Ascending aorta (tissue), 2 donors: ENCODE data around the gene TBC1D14. TPM values are rescaled to one million over a fixed set of nuclear protein-coding genes. Genes with fewer than 3 reads are reported as not detected.

Source experiments
- DNase-seq, 2 donors: peaks; one replicate each; pipeline ENCODE4 v3.0.0-alpha.2; 2019; ENCODE audit warnings: low spot score in 2 of 2
- H3K27ac ChIP-seq, 2 donors: fragments of 200-600 bp; sonication (generic); one replicate each; pipeline ENCODE4 v1.5.1; 2016 to 2017; ENCODE audit warnings: mild to moderate bottlenecking in 1 of 2
- H3K27me3 ChIP-seq: fragments of 200-600 bp; sonication (generic); one replicate; pipeline ENCODE4 v1.5.1; 2017
- H3K36me3 ChIP-seq, 2 donors: fragments of 200-600 bp; sonication (generic); one replicate each; pipeline ENCODE4 v1.5.1; 2016
- H3K4me1 ChIP-seq, 2 donors: fragments of 200-600 bp; sonication (generic); one replicate each; pipeline ENCODE4 v1.5.1; 2016 to 2017; ENCODE audit warnings: mild to moderate bottlenecking in 1 of 2
- H3K4me3 ChIP-seq, 2 donors: fragments of 200-600 bp; sonication (generic); one replicate each; pipeline ENCODE4 v1.5.1; 2016 to 2017; ENCODE audit warnings: mild to moderate bottlenecking in 1 of 2
- H3K9me3 ChIP-seq, 2 donors: fragments of 200-600 bp; sonication (generic); one replicate each; pipeline ENCODE4 v1.5.1; 2016
- intact Hi-C: fragments of 100-400 bp; cut with DNase I; formaldehyde crosslinking; loops from one replicate; pipeline ENCODE4 v1.15.1; 2023
- total RNA-seq: library from RNA; depleted of rRNA; stranded (reverse); fragments of >200 nt; gene quantifications from one replicate; pipeline ENCODE4 v1.1.0, GENCODE V29; 2016
- TF ChIP-seq, protein P1 (sequence below), 3 experiments: fragments of 200-600 bp in 2 of 3; fragments of 450-650 bp in 1 of 3; sonication (generic) in 2 of 3; IDR thresholded peaks; one replicate each; pipeline ENCODE4 v1.5.1; 2016 to 2019; ENCODE audit warnings: antibody characterized with exemption in 3 of 3, mild to moderate bottlenecking in 1 of 3, moderate library complexity in 1 of 3

TBC1D14 gene
- total RNA-seq, 1 donor from 2014 or later: 26.4 TPM

DNA sequence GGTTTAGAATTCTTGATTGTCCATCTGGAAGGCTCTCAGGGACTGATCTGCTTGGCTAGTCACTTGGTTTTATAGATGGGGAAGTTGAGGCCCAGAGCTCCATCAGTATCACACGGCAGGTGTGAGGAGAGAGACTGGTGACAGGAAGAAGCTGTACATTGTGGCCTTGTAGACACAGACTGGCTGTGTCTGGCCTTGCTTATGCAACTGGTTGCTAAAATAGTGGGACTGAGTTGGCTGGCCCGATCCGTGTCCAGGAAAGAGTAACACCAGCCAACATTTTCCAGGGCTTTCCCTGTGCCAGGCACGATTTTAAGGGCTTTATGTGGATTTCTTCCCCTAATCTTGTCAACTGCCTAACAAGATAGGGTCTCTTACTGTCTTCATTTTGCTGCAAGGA, 2.8 kb downstream of the TBC1D14 start:
- no peak for DNase-seq

GRCh38 chr4:6913350-6913905, 3.8 kb downstream of the TBC1D14 start:
- Histone ChIP-seq H3K4me3 (no peak overlapping the region), H3K27me3 (no peaks in the 10 kb centered on the region), H3K27ac (no peak overlapping the region), H3K4me1 (peaks cover 0 to 27% of the 10 kb centered on the region in 2 donors), H3K36me3 (no peaks in the 10 kb centered on the region), H3K9me3 (no peaks in the 10 kb centered on the region)
- no peak for DNase-seq
- TF ChIP-seq, protein P1, sequence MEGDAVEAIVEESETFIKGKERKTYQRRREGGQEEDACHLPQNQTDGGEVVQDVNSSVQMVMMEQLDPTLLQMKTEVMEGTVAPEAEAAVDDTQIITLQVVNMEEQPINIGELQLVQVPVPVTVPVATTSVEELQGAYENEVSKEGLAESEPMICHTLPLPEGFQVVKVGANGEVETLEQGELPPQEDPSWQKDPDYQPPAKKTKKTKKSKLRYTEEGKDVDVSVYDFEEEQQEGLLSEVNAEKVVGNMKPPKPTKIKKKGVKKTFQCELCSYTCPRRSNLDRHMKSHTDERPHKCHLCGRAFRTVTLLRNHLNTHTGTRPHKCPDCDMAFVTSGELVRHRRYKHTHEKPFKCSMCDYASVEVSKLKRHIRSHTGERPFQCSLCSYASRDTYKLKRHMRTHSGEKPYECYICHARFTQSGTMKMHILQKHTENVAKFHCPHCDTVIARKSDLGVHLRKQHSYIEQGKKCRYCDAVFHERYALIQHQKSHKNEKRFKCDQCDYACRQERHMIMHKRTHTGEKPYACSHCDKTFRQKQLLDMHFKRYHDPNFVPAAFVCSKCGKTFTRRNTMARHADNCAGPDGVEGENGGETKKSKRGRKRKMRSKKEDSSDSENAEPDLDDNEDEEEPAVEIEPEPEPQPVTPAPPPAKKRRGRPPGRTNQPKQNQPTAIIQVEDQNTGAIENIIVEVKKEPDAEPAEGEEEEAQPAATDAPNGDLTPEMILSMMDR (IDR thresholded peaks at IDR 0.05): no peak
- intact Hi-C loops: no loop called here

More for the DNA sequence above, 2.8 kb downstream of the TBC1D14 start:
- Histone ChIP-seq H3K27ac (no peak overlapping the region), H3K36me3 (no peaks in the 10 kb centered on the region), H3K27me3 (no peaks in the 10 kb centered on the region), H3K9me3 (no peaks in the 10 kb centered on the region), H3K4me1 (peaks cover 0 to 33% of the 10 kb centered on the region in 2 donors), H3K4me3 (no peak overlapping the region)
- intact Hi-C loops: no loop called here
- TF ChIP-seq, protein P1 (IDR thresholded peaks at IDR 0.05): no peak

DNA sequence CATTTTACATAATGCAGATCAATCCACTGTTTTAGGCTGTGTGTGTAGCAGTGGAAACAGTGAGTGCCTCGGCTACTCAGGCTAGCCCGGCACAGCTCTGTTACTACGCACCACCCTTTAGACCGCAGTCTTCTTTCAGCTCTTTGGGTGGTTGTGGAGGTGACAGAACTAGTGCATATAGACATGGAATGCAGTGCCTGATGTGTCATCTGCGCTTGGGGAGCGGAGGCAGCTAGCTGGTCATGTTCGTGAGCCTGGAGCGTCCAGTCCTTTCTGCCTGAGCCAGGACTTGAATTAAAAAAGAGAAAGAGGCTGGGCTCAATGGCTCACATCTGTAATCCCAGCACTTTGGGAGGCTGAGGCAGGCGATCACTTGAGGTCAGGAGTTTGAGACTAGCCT, 4.8 kb downstream of the TBC1D14 start:
- no peak overlapping the region for H3K4me3 ChIP-seq
- DNase-seq: no peak
- no peaks in the 10 kb centered on the region for H3K36me3 ChIP-seq
- H3K27ac ChIP-seq: no peak overlapping the region
- H3K27me3 ChIP-seq: no peaks in the 10 kb centered on the region
- H3K4me1 ChIP-seq: peaks cover 0 to 23% of the 10 kb centered on the region in 2 donors
- TF ChIP-seq, protein P1 (IDR thresholded peaks at IDR 0.05): no peak
- no peaks in the 10 kb centered on the region for H3K9me3 ChIP-seq
- intact Hi-C loops: no loop called here

DNA sequence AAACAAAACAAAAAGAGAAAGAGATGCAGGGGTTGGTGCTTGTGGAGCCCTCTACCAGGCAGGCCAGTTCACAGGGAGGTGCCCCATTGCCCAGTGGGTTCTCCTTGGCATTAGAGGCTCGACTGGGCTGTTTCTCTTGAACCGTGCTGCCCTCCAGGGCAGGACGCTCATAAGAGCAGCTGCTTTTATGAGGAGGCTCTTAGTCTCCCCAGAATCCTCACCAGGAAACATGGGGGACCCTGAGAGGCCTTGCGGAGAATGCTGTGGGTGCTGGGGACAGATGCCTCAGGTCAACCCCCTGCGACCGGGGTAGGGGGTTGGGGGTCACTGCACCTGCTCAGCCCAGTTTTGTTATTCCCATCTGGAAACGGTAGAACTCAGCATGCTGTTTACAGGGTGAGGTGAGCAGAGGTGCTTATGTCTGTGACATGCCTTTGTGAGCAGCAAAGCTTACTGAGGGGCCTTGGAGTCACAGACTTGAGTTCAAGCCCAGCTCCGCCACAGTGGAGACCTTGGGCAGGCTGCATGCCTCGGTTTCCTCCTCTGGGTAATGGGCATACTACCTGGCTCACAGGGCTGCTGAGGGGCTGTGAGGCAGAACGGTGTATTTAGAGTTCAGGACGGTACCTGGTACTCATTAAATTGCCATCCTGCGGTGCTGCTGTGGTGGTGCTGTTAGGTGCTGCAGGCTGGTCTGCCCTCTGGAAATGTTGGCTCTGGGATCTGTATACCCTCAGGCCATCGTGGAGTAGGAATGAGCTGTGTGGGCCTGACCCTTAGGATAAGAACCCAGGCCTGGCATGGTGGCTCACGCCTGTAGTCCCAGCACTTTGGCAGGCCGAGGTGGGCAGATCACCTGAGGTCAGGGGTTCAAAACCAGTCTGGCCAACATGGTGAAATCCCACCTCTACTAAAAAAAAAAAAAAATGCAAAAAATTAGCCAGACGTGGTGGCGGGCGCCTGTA, 5.7 kb downstream of the TBC1D14 start:
- TF ChIP-seq, protein P1 (IDR thresholded peaks at IDR 0.05): no peak

DNA sequence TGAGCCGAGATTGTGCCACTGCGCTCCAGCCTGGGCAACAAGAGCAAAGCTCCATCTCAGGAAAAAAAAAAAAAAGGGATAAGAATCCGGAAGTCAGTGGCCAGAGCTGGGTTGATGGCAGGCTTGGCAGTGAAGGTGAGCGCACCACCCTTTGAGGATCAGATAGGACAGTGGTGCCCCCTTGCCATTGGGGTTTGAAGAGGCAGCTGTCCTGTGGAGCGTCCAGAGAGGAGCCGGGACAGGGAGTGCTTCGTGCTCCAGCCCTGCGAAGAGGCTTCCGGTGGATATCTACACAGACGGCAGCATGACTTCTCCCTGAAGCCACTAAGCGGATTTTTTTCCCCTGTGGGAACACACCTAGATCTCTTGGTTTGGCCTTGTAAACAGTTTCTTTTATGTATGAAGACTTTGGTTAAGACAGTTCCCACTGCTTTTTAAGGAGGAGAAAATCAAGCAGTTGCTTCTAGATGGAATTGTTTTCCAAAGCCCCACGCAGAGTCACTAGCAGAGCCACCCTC, 6.5 kb downstream of the TBC1D14 start:
- no peaks in the 10 kb centered on the region for H3K27me3 ChIP-seq
- TF ChIP-seq, protein P1 (IDR thresholded peaks at IDR 0.05): no peak
- no peaks in the 10 kb centered on the region for H3K9me3 ChIP-seq
- DNase-seq: no peak
- H3K4me1 ChIP-seq: peaks cover 0 to 15% of the 10 kb centered on the region in 2 donors
- no peak overlapping the region for H3K4me3 ChIP-seq
- H3K36me3 ChIP-seq: no peaks in the 10 kb centered on the region
- intact Hi-C loops: no loop called here
- H3K27ac ChIP-seq: peak overlapping the region in 1 of 2 donors; percentile 33

More for the DNA sequence above, 5.7 kb downstream of the TBC1D14 start:
- Histone ChIP-seq H3K27ac (no peak overlapping the region), H3K4me1 (peaks cover 0 to 21% of the 10 kb centered on the region in 2 donors), H3K9me3 (no peaks in the 10 kb centered on the region), H3K27me3 (no peaks in the 10 kb centered on the region), H3K4me3 (no peak overlapping the region), H3K36me3 (no peaks in the 10 kb centered on the region)
- no peak for DNase-seq
- intact Hi-C loops: no loop called here
